Stomach (tissue), 4 donors: ENCODE results near the gene HMGCS2.

ENCODE experiments used
- POLR2A ChIP-seq, 4 donors: fragments of 450-650 bp; IDR thresholded peaks; one replicate each; pipeline ENCODE4 v1.6.1; 2016; ENCODE audit warnings: antibody characterized with exemption in 4 of 4, control low read depth in 2 of 4, mild to moderate bottlenecking in 1 of 4, moderate library complexity in 1 of 4
- POLR2AphosphoS5 ChIP-seq, 3 donors: sonication (generic); formaldehyde crosslinking; IDR thresholded peaks; one replicate each; pipeline ENCODE4 v1.6.1; 2016; ENCODE audit warnings: antibody characterized with exemption in 3 of 3
- TF ChIP-seq, protein P1 (sequence below), 7 experiments: fragments of 450-650 bp in 4 of 7; fragments of 200-600 bp in 3 of 7; sonication (generic) in 3 of 7; IDR thresholded peaks; one replicate each; pipeline ENCODE4 v1.5.1; 2016 to 2019; ENCODE audit warnings: antibody characterized with exemption in 7 of 7, control low read depth in 2 of 7, mild to moderate bottlenecking in 1 of 7

- TF ChIP-seq, protein P1, sequence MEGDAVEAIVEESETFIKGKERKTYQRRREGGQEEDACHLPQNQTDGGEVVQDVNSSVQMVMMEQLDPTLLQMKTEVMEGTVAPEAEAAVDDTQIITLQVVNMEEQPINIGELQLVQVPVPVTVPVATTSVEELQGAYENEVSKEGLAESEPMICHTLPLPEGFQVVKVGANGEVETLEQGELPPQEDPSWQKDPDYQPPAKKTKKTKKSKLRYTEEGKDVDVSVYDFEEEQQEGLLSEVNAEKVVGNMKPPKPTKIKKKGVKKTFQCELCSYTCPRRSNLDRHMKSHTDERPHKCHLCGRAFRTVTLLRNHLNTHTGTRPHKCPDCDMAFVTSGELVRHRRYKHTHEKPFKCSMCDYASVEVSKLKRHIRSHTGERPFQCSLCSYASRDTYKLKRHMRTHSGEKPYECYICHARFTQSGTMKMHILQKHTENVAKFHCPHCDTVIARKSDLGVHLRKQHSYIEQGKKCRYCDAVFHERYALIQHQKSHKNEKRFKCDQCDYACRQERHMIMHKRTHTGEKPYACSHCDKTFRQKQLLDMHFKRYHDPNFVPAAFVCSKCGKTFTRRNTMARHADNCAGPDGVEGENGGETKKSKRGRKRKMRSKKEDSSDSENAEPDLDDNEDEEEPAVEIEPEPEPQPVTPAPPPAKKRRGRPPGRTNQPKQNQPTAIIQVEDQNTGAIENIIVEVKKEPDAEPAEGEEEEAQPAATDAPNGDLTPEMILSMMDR (IDR thresholded peaks at IDR 0.05): no peak
- no peak for TF ChIP-seq POLR2AphosphoS5 (IDR thresholded peaks at IDR 0.05)
- no peak for TF ChIP-seq POLR2A (IDR thresholded peaks at IDR 0.05)
Measured at GRCh38 chr1:119771016-119771415, 2.3 kb upstream of the HMGCS2 start.
